Neural cell (in vitro differentiated cells): Measurements from ENCODE around the gene TSPO. TPM values are rescaled to one million over a fixed set of nuclear protein-coding genes. Genes with fewer than 3 reads are reported as not detected.

Source experiments
- H2AFZ ChIP-seq: fragments of 200-600, 300-800 bp; sonication (generic), shearing (Covaris generic); 2 replicates; pipeline ENCODE4 v1.6.0; 2014; ENCODE audit warnings: low read depth, mild to moderate bottlenecking, antibody characterized with exemption, low read length, moderate library complexity
- H3F3A ChIP-seq: fragments of 200-600 bp; shearing (Covaris generic); 2 replicates; pipeline ENCODE4 v1.6.1; 2016; ENCODE audit warnings: mild to moderate bottlenecking, moderate library complexity, mixed read lengths, antibody characterized with exemption, low read length; ENCODE audit not compliant: insufficient read depth, poor library complexity, severe bottlenecking
- H3K27ac ChIP-seq: fragments of 200-600, 300-800 bp; sonication (generic), shearing (Covaris generic); 2 replicates; pipeline ENCODE4 v1.5.1; 2014; ENCODE audit warnings: mild to moderate bottlenecking, low read length, moderate library complexity
- H3K27me3 ChIP-seq: fragments of 300-800, 200-600 bp; sonication (generic), shearing (Covaris generic); 2 replicates; pipeline ENCODE4 v1.6.0; 2014; ENCODE audit warnings: mild to moderate bottlenecking, low read depth, low read length, moderate library complexity; ENCODE audit not compliant: insufficient read depth
- H3K36me3 ChIP-seq: fragments of 300-800, 200-600 bp; sonication (generic), shearing (Covaris generic); 2 replicates; pipeline ENCODE4 v1.5.1; 2014; ENCODE audit warnings: mild to moderate bottlenecking, antibody characterized with exemption, low read length, moderate library complexity; ENCODE audit not compliant: insufficient read depth
- H3K4me2 ChIP-seq: fragments of 300-800, 200-600 bp; sonication (generic), shearing (Covaris generic); 2 replicates; pipeline ENCODE4 v1.6.0; 2014; ENCODE audit warnings: mild to moderate bottlenecking, low read length
- H3K4me3 ChIP-seq: fragments of 300-800, 200-600 bp; sonication (generic), shearing (Covaris generic); 2 replicates; pipeline ENCODE4 v1.5.1; 2014; ENCODE audit warnings: mild to moderate bottlenecking, low read length, moderate library complexity
- H3K79me2 ChIP-seq: fragments of 200-600 bp; shearing (Covaris generic); replicated peaks from 2 replicates; pipeline ENCODE4 v1.6.0; 2014; ENCODE audit warnings: mild to moderate bottlenecking, low read length, moderate library complexity; ENCODE audit not compliant: insufficient read depth
- H3K9ac ChIP-seq: fragments of 300-800, 200-600 bp; sonication (generic), shearing (Covaris generic); 2 replicates; pipeline ENCODE4 v1.6.1; 2016; ENCODE audit warnings: mild to moderate bottlenecking, low read length, mixed read lengths
- H3K9me2 ChIP-seq: fragments of 200-600 bp; shearing (Covaris generic); 2 replicates; pipeline ENCODE4 v1.6.1; 2016; ENCODE audit warnings: mild to moderate bottlenecking, low read length, mixed read lengths; ENCODE audit not compliant: insufficient read depth
- H3K9me3 ChIP-seq: fragments of 200-600, 300-800 bp; sonication (generic), shearing (Covaris generic); 2 replicates; pipeline ENCODE4 v1.6.1; 2016; ENCODE audit warnings: mild to moderate bottlenecking, mixed run types, low read length, moderate library complexity, mixed read lengths
- H4K20me1 ChIP-seq: fragments of 200-600 bp; shearing (Covaris generic); 2 replicates; pipeline ENCODE4 v1.6.1; 2016; ENCODE audit warnings: mild to moderate bottlenecking, mixed run types; ENCODE audit not compliant: insufficient read depth
- CTCF ChIP-seq: fragments of 450-650 bp; IDR thresholded peaks from 2 replicates; pipeline ENCODE4 v1.5.1; 2014; ENCODE audit warnings: antibody characterized with exemption, mild to moderate bottlenecking, moderate library complexity; ENCODE audit not compliant: poor library complexity, severe bottlenecking
- EP300 ChIP-seq: fragments of 450-650 bp; conservative IDR thresholded peaks from 2 replicates; pipeline ENCODE4 v1.6.1; 2014; ENCODE audit warnings: antibody characterized with exemption, mild to moderate bottlenecking, moderate library complexity; ENCODE audit not compliant: poor library complexity, severe bottlenecking
- EZH2 ChIP-seq: fragments of 200-600, 300-800 bp; shearing (Covaris generic), sonication (generic); IDR thresholded peaks from 2 replicates; pipeline ENCODE4 v1.6.1; 2014; ENCODE audit warnings: antibody characterized with exemption, low read length, borderline replicate concordance, mild to moderate bottlenecking; ENCODE audit not compliant: insufficient read depth, poor library complexity, severe bottlenecking
- MXI1 ChIP-seq: fragments of 450-650 bp; conservative IDR thresholded peaks from 2 replicates; pipeline ENCODE4 v1.6.1; 2014; ENCODE audit warnings: antibody characterized with exemption, mild to moderate bottlenecking; ENCODE audit not compliant: poor library complexity, severe bottlenecking
- POLR2AphosphoS5 ChIP-seq: IDR thresholded peaks from 2 replicates; pipeline ENCODE4 v1.6.1; 2012
- RAD21 ChIP-seq: fragments of 450-650 bp; conservative IDR thresholded peaks from 2 replicates; pipeline ENCODE4 v1.6.1; 2014; ENCODE audit warnings: antibody characterized with exemption, mild to moderate bottlenecking, moderate library complexity
- REST ChIP-seq: IDR thresholded peaks from 2 replicates; pipeline ENCODE4 v1.6.1; 2012; ENCODE audit warnings: borderline replicate concordance
- SMC3 ChIP-seq: fragments of 450-650 bp; conservative IDR thresholded peaks from 2 replicates; pipeline ENCODE4 v1.6.1; 2014; ENCODE audit warnings: antibody characterized with exemption, mild to moderate bottlenecking, moderate library complexity; ENCODE audit not compliant: poor library complexity
- TAF1 ChIP-seq: IDR thresholded peaks from 2 replicates; pipeline ENCODE4 v1.6.1; 2012; ENCODE audit warnings: low read depth
- polyA plus RNA-seq: library from polyadenylated mRNA; depleted of rRNA; stranded (reverse); fragments of >200 nt; gene quantifications from 2 replicates; pipeline ENCODE4 v1.2.3, GENCODE V29; 2014

TSPO gene
- polyA plus RNA-seq, 1 donor from 2014 or later: not detected

GRCh38 chr22:43172191-43172590, 20.8 kb downstream of the TSPO start:
- Histone ChIP-seq H3K9ac (no peak overlapping the region), H3F3A (no peaks in the 10 kb centered on the region), H3K27ac (no peak overlapping the region), H3K79me2 (no peaks in the 10 kb centered on the region), H4K20me1 (no peaks in the 10 kb centered on the region), H3K9me2 (no peaks in the 10 kb centered on the region), H3K27me3 (no peaks in the 10 kb centered on the region), H3K4me3 (no peak overlapping the region), H2AFZ (no peak overlapping the region), H3K9me3 (no peaks in the 10 kb centered on the region), H3K36me3 (no peaks in the 10 kb centered on the region), H3K4me2 (no peak overlapping the region)
- TF ChIP-seq REST: no peak

GRCh38 chr22:43173566-43173965, 22.2 kb downstream of the TSPO start:
- Histone ChIP-seq H3K4me3 (no peak overlapping the region), H3K9me2 (no peaks in the 10 kb centered on the region), H4K20me1 (no peaks in the 10 kb centered on the region), H3K27me3 (no peaks in the 10 kb centered on the region), H3K79me2 (no peaks in the 10 kb centered on the region), H3F3A (no peaks in the 10 kb centered on the region), H3K4me2 (no peak overlapping the region), H3K9me3 (no peaks in the 10 kb centered on the region), H3K27ac (no peak overlapping the region), H3K36me3 (no peaks in the 10 kb centered on the region), H3K9ac (no peak overlapping the region), H2AFZ (no peak overlapping the region)
- TF ChIP-seq POLR2AphosphoS5 (no peak), REST (no peak)

- TF ChIP-seq EZH2: no peak
- TF ChIP-seq EP300: no peak
- no peak for TF ChIP-seq TAF1
- TF ChIP-seq RAD21: no peak
- no peak for TF ChIP-seq REST
- no peak for TF ChIP-seq CTCF
- no peak for TF ChIP-seq SMC3
- no peak for TF ChIP-seq MXI1
- no peak for TF ChIP-seq POLR2AphosphoS5
- H2AFZ ChIP-seq: no peak overlapping the region
- no peaks in the 10 kb centered on the region for H3F3A ChIP-seq
- H3K4me2 ChIP-seq: no peak overlapping the region
- H3K4me3 ChIP-seq: no peak overlapping the region
- no peaks in the 10 kb centered on the region for H3K36me3 ChIP-seq
- no peak overlapping the region for H3K9ac ChIP-seq
- no peak overlapping the region for H3K27ac ChIP-seq
- no peaks in the 10 kb centered on the region for H3K27me3 ChIP-seq
- no peaks in the 10 kb centered on the region for H3K79me2 ChIP-seq
- no peaks in the 10 kb centered on the region for H3K9me3 ChIP-seq
- no peaks in the 10 kb centered on the region for H4K20me1 ChIP-seq
- H3K9me2 ChIP-seq: no peaks in the 10 kb centered on the region
Measured at GRCh38 chr22:43173976-43174720, 22.8 kb downstream of the TSPO start.
